Esophagus squamous epithelium (tissue), 5 donors: ENCODE results near the gene DAP. TPM values are rescaled to one million over a fixed set of nuclear protein-coding genes. Genes with fewer than 3 reads are reported as not detected.
"Not testable (repeated sequence)": the region's sequence is repeated elsewhere in the genome, so short reads cannot be mapped to it uniquely, and the experiment has no call there.

Experiments used
- DNase-seq: peaks from one replicate; lab custom pipeline; 2025; lab: John Stamatoyannopoulos, UW
- H3K27ac ChIP-seq, 4 donors: fragments of 200-600 bp; sonication (generic); one replicate each; pipeline ENCODE4 v1.5.1; 2016 to 2019; ENCODE audit warnings: mild to moderate bottlenecking in 1 of 4
- H3K27me3 ChIP-seq, 4 donors: fragments of 200-600 bp; sonication (generic); 1 replicate in 3 of 4; 2 replicates in 1 of 4; pipeline versions ENCODE4 v1.5.1 to v1.6.0; 2017 to 2021; ENCODE audit warnings: antibody characterized with exemption in 1 of 4
- H3K36me3 ChIP-seq, 3 donors: fragments of 200-600 bp; sonication (generic); one replicate each; pipeline ENCODE4 v1.5.1; 2016 to 2019
- H3K4me1 ChIP-seq, 3 donors: fragments of 200-600 bp; sonication (generic); one replicate each; pipeline ENCODE4 v1.5.1; 2017 to 2019
- H3K4me3 ChIP-seq, 4 donors: fragments of 200-600 bp; sonication (generic); 1 replicate in 3 of 4; 2 replicates in 1 of 4; pipeline ENCODE4 v1.5.1; 2016 to 2019; ENCODE audit warnings: mild to moderate bottlenecking in 2 of 4, moderate library complexity in 1 of 4
- H3K9me3 ChIP-seq, 3 donors: fragments of 200-600 bp; sonication (generic); one replicate each; pipeline ENCODE4 v1.5.1; 2016 to 2019
- POLR2A ChIP-seq, 4 donors: fragments of 450-650 bp; IDR thresholded peaks; one replicate each; pipeline ENCODE4 v1.6.1; 2017; ENCODE audit warnings: antibody characterized with exemption in 4 of 4, mild to moderate bottlenecking in 4 of 4, moderate library complexity in 3 of 4
- WGBS, 2 donors: methylation state at CpG; one replicate each; pipeline ENCODE4 v1.1.5; 2018; 5-methylcytosine and 5-hydroxymethylcytosine counted together
- intact Hi-C: fragments of 100-400 bp; cut with DNase I; formaldehyde crosslinking; loops from one replicate; pipeline ENCODE4 v1.15.0; 2022
- total RNA-seq, 4 donors: library from RNA; depleted of rRNA; stranded (reverse); fragments of >200 nt; gene quantifications; one replicate each; pipeline ENCODE4 v1.1.0, GENCODE V29; 2016
- TF ChIP-seq, protein P1 (sequence below), 6 experiments: fragments of 450-650 bp in 4 of 6; fragments of 200-600 bp in 2 of 6; sonication (generic) in 2 of 6; IDR thresholded peaks; one replicate each; pipeline ENCODE4 v1.5.1; 2016 to 2019; ENCODE audit warnings: antibody characterized with exemption in 6 of 6, mild to moderate bottlenecking in 4 of 6, moderate library complexity in 4 of 6
- donor health status: DM: yes; HTN: yes; CAD: no.

DAP gene
- total RNA-seq, 4 donors from 2014 or later = 15.7 to 35.5 (median 29.5) TPM

DNA sequence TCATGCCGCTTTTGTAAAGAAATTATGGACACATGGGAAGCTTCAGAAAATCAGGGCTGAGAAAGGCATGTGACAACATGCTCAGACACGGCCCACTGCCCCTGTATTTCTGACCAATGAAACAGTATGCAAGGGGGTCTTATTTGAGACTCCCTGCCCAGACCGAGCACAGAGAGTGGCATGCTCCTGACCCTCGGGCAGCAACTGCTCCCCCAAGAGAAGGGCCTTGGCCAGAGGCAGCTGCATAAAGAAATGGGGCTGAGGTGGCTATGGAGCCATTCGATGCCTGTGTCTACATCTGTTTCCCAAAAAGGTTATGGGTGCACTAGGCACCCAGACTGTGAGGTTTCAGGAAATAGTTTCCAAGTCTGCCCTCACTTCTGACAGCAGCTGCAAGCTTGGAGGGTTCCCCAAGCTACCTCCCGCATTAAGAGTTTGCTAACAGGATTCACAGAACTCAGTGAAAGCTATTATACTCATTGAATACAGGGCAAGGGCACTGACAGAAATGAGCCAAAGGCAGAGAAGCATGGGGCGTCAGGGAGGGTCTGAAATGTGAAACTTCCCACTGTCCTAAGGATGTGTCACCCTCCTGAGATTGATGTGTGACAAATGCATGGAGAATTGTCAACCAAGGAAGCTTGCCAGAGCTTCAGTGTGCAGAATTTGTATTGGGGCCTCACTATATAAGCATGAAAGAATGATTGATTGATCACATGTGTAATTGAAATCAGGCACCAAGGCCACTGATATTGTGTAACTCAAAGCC, 94.3 kb downstream of the DAP start:
- intact Hi-C loops = no loop called here
- Histone ChIP-seq H3K4me1 (peaks cover 0 to 12% (median 4%) of the 10 kb centered on the region in 3 donors), H3K27ac (no peak overlapping the region), H3K36me3 (no peaks in the 10 kb centered on the region), H3K4me3 (no peak overlapping the region), H3K27me3 (no peaks in the 10 kb centered on the region), H3K9me3 (peaks cover 0 to 5% (median 4%) of the 10 kb centered on the region in 3 donors)
- TF ChIP-seq, protein P1, sequence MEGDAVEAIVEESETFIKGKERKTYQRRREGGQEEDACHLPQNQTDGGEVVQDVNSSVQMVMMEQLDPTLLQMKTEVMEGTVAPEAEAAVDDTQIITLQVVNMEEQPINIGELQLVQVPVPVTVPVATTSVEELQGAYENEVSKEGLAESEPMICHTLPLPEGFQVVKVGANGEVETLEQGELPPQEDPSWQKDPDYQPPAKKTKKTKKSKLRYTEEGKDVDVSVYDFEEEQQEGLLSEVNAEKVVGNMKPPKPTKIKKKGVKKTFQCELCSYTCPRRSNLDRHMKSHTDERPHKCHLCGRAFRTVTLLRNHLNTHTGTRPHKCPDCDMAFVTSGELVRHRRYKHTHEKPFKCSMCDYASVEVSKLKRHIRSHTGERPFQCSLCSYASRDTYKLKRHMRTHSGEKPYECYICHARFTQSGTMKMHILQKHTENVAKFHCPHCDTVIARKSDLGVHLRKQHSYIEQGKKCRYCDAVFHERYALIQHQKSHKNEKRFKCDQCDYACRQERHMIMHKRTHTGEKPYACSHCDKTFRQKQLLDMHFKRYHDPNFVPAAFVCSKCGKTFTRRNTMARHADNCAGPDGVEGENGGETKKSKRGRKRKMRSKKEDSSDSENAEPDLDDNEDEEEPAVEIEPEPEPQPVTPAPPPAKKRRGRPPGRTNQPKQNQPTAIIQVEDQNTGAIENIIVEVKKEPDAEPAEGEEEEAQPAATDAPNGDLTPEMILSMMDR (IDR thresholded peaks at IDR 0.05) = no peak
- no peak for TF ChIP-seq POLR2A (IDR thresholded peaks at IDR 0.05)
- 83 to 87% methylated on average over 5 of the region's 7 CpGs for WGBS, 2 donors
- no peak for DNase-seq

DNA sequence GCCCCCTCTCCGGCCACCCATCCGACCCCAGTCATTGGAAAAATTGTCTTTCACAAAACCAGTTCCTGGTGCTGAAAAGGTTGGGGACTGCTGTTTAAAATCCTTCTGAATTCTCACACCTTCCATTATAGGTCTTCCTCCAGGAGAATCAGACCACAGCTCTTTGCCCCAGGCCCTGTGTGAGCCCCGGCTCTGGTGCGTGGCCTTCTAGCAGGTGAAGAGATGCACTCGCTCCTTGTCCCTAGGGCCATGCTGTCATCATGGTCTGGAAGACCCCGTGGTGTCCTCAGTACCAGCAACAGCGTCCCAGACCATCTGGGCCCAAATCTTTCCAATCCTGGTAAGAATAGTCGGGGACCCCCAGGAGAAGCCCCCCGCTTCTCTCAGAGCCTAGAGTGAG, 95.2 kb downstream of the DAP start:
- intact Hi-C loops = no loop called here
- Histone ChIP-seq H3K27me3 (no peaks in the 10 kb centered on the region), H3K36me3 (no peaks in the 10 kb centered on the region), H3K4me3 (no peak overlapping the region), H3K9me3 (peaks cover 0 to 5% (median 4%) of the 10 kb centered on the region in 3 donors), H3K27ac (no peak overlapping the region), H3K4me1 (peaks cover 0 to 12% (median 4%) of the 10 kb centered on the region in 3 donors)
- DNase-seq = no peak
- 90 to 98% methylated on average over 2 to 4 of the region's 9 CpGs for WGBS, 2 donors
- TF ChIP-seq, protein P1 (IDR thresholded peaks at IDR 0.05) = no peak
- TF ChIP-seq POLR2A (IDR thresholded peaks at IDR 0.05) = no peak

DNA sequence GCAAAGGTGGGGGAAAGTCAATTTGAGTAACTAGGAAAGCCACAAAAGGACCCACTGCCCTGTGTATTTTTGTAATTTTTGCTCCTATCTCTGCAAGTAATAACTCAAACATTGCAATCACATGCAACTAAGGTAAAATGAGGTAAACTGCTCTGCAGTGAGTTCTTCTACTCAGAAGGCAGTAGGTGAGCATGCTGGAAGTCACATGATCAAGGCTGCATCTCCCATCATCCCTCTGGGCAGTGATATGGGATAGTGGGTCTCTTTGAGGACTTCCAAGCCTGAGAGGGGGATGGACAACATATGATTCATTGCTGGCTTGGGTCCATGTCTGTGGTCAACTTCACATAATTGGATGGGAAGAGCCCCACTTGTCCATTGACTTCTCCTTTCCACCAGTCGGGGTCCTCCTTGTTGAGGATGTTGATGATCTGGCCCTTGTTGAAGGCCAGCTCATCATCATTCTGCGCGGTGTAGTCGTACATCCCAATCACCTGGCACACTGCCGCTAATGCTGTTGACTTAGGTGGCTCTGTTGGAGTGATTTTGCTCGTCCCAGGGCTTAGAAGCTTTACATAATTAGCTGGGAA, 96.8 kb downstream of the DAP start:
- intact Hi-C loops, H3K4me3 ChIP-seq, H3K27me3 ChIP-seq, H3K27ac ChIP-seq, H3K36me3 ChIP-seq, H3K9me3 ChIP-seq, DNase-seq: not testable (repeated sequence)
- H3K4me1 ChIP-seq = peaks cover 0 to 12% (median 4%) of the 10 kb centered on the region in 3 donors
- WGBS, 2 donors = 62 to 83% methylated on average over 6 of the region's 6 CpGs

DNA sequence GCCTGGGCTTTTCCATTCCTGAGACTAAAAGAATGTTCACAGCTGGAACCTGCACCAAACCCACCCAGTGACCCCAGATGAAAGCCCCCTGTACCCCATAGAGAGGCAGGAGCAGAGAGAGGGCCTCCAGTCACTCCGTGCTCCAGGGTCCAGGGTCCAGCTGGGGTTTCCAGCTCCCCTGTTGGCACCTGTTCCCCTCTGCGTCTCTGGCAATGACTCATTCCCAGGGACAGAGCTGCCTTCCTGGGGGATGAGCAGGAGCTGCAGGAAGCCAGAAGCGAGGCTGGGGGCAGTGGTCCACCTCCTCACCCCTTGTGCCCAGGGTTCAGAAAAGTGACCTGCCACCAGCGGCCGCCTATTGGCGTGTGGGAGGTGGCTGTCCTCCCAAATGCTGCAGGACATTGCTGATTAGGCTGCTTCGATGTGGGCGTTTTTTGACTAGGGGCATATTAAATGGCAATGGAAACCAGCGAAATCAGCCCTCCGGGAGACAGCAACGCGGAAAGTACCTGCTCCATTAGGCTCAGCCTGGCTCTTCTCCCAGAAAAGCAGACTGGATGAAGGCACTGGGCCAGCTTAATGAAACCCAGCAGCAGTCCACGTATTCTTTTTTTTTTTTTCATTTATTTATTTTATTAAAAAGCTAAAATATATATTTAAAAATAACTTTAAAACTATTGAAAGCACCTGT, 97.4 kb downstream of the DAP start:
- Histone ChIP-seq H3K4me3 (peak overlapping the region in 1 of 4 donors; percentile 23), H3K4me1 (peaks cover 0 to 12% (median 4%) of the 10 kb centered on the region in 3 donors), H3K36me3 (no peaks in the 10 kb centered on the region), H3K9me3 (peaks cover 0 to 2% (median 1%) of the 10 kb centered on the region in 3 donors), H3K27ac (no peak overlapping the region), H3K27me3 (no peaks in the 10 kb centered on the region)
- intact Hi-C loops = no loop called here
- TF ChIP-seq, protein P1 (IDR thresholded peaks at IDR 0.05) = no peak
- no peak for TF ChIP-seq POLR2A (IDR thresholded peaks at IDR 0.05)
- 25 to 30% methylated on average over 7 to 11 of the region's 13 CpGs for WGBS, 2 donors
- DNase-seq = no peak

DNA sequence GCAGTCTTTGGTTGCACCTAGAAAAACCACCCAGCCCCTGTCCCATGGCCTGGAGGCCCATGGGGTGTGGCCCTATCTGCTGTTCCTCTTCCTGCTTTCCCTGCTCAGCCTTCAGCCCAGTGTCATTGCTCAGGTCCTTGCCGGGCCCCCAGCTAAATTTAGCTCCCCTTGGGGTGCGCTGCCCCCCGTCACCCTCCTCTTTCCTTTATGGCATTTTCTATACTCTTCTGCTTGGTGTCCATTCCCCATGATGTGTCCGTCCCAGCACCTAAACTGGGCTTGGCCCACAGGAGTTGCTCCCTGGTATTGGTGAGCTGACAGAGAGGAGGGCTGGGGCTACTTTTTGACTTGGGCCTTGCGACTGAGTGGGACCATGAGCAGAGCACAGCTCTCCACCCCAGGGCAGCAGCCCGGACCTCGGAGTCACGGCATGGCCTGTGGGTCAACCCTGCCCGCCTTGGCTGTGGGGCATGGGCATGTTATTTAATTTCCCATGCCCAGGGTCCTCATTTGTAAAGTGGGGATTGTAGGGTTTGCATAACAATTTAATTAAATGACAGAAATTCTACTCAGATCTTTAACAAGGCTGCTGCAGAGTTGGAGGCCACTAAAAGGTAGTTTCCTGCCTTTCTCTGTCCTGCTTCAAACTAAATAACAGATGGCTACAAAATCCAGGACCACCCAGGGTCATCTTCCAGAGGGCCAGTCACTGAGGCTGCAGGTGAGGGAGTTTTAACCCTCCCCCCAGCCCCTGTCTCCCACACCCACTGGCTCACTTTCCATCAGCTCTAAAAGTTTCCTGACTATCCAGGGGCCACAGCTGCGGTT, 98.2 kb downstream of the DAP start:
- no peak for TF ChIP-seq POLR2A (IDR thresholded peaks at IDR 0.05)
- TF ChIP-seq, protein P1 (IDR thresholded peaks at IDR 0.05) = no peak
- Histone ChIP-seq H3K9me3 (no peaks in the 10 kb centered on the region), H3K27me3 (no peaks in the 10 kb centered on the region), H3K4me3 (no peak overlapping the region), H3K4me1 (peaks cover 0 to 12% (median 4%) of the 10 kb centered on the region in 3 donors), H3K36me3 (no peaks in the 10 kb centered on the region), H3K27ac (no peak overlapping the region)
- intact Hi-C loops = no loop called here
- 83 to 87% methylated on average over 3 to 9 of the region's 10 CpGs for WGBS, 2 donors
- no peak for DNase-seq
